SK-N-SH treated with all-trans-retinoic acid at 6 μM for 48 hours (cell line): ENCODE data around the gene BCKDHA.

Source experiments
- ARNTL ChIP-seq: fragments of 450-650 bp; formaldehyde crosslinking; IDR thresholded peaks from 2 replicates; pipeline ENCODE4 v1.5.0; 2020; ENCODE audit warnings: low read depth, mild to moderate bottlenecking, moderate library complexity, borderline replicate concordance
- CREB5 ChIP-seq: fragments of 250-450 bp; sonication (Bioruptor Pico); IDR thresholded peaks from 2 replicates; pipeline ENCODE4 v1.5.1; 2020; ENCODE audit warnings: low read depth, mild to moderate bottlenecking, moderate library complexity
- GLIS3 ChIP-seq: fragments of 250-450 bp; sonication (Bioruptor Pico); IDR thresholded peaks from 2 replicates; pipeline ENCODE4 v1.5.0; 2020; ENCODE audit warnings: mild to moderate bottlenecking, moderate library complexity
- ISL1 ChIP-seq: fragments of 250-450 bp; sonication (Bioruptor Pico); IDR thresholded peaks from 2 replicates; pipeline ENCODE4 v2.1.2; 2022; ENCODE audit warnings: mild to moderate bottlenecking, moderate library complexity
- POU6F1 ChIP-seq: fragments of 250-450 bp; sonication (Bioruptor Pico); IDR thresholded peaks from 2 replicates; pipeline ENCODE4 v1.8.0; 2021; ENCODE audit warnings: low read depth, mild to moderate bottlenecking, moderate library complexity, borderline replicate concordance
- PPARA ChIP-seq: fragments of 250-450 bp; sonication (Bioruptor Pico); IDR thresholded peaks from 2 replicates; pipeline ENCODE4 v1.5.0; 2020; ENCODE audit warnings: mild to moderate bottlenecking, borderline replicate concordance
- SNAI2 ChIP-seq: fragments of 250-450 bp; sonication (Bioruptor Pico); IDR thresholded peaks from 2 replicates; pipeline ENCODE4 v1.5.0; 2020; ENCODE audit warnings: mild to moderate bottlenecking, moderate library complexity
- TOX ChIP-seq: fragments of 250-450 bp; sonication (Bioruptor Pico); IDR thresholded peaks from 2 replicates; pipeline ENCODE4 v1.8.0; 2021; ENCODE audit warnings: mild to moderate bottlenecking, moderate library complexity, borderline replicate concordance
- ZC3H10 ChIP-seq: fragments of 250-450 bp; sonication (Bioruptor Pico); IDR thresholded peaks from 2 replicates; pipeline ENCODE4 v1.5.1; 2021; ENCODE audit warnings: mild to moderate bottlenecking, moderate library complexity
- ZFP3 ChIP-seq: fragments of 250-450 bp; sonication (Bioruptor Pico); IDR thresholded peaks from 2 replicates; pipeline ENCODE4 v1.5.0; 2020; ENCODE audit warnings: mild to moderate bottlenecking, moderate library complexity
- ZNF565 ChIP-seq: fragments of 450-650 bp; formaldehyde crosslinking; conservative IDR thresholded peaks from 2 replicates; pipeline ENCODE4 v1.5.0; 2020; ENCODE audit warnings: low read depth, mild to moderate bottlenecking, moderate library complexity
- TF ChIP-seq, protein P1 (sequence below): fragments of 250-450 bp; sonication (Bioruptor Pico); IDR thresholded peaks from 2 replicates; pipeline ENCODE4 v1.8.0; 2020; ENCODE audit warnings: mild to moderate bottlenecking, moderate library complexity, borderline replicate concordance

DNA sequence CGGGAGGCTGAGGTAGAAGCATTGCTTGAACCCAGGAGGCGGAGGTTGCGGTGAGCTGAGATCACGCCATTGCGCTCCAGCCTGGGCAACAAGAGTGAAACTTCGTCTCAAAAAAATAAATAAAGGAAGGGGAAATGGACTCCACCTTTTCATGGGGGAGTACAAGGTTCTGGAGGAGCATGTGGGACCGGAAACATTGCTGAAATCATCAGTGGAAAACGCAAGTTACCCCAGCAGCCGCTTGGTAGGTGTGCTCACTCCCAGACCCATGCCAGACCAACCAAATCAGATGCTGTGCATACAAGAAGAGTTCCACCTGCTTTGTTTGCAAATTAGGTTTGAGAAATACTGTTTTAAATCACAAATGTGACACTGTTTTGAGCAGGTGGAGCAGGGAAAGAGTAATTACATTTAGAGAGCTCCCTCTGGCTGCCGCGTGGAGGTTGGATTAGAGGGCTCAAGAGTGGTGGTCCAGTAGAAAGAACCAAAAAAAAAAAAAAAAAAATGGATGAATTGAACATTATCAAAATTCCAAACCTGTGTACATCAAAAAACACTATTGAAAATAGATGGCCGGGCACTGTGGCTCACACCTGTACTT is 50.2 kb downstream of the BCKDHA start:
- TF ChIP-seq ZFP3 (CRISPR knock-in tag) (no peak), POU6F1 (CRISPR knock-in tag) (no peak), CREB5 (no peak), TOX (CRISPR knock-in tag) (no peak), ZNF565 (CRISPR knock-in tag) (no peak), PPARA (CRISPR knock-in tag) (no peak), SNAI2 (CRISPR knock-in tag) (no peak), GLIS3 (CRISPR knock-in tag) (no peak), ZC3H10 (CRISPR knock-in tag) (no peak), ISL1 (CRISPR knock-in tag) (no peak), ARNTL (no peak)
- TF ChIP-seq, protein P1, sequence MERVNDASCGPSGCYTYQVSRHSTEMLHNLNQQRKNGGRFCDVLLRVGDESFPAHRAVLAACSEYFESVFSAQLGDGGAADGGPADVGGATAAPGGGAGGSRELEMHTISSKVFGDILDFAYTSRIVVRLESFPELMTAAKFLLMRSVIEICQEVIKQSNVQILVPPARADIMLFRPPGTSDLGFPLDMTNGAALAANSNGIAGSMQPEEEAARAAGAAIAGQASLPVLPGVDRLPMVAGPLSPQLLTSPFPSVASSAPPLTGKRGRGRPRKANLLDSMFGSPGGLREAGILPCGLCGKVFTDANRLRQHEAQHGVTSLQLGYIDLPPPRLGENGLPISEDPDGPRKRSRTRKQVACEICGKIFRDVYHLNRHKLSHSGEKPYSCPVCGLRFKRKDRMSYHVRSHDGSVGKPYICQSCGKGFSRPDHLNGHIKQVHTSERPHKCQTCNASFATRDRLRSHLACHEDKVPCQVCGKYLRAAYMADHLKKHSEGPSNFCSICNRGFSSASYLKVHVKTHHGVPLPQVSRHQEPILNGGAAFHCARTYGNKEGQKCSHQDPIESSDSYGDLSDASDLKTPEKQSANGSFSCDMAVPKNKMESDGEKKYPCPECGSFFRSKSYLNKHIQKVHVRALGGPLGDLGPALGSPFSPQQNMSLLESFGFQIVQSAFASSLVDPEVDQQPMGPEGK (CRISPR knock-in tag) = no peak
